GM12874 (cell line): Measurements from ENCODE around the gene ERCC4.

ENCODE experiments used
- TF ChIP-seq, protein P1 (sequence below): IDR thresholded peaks from 2 replicates; pipeline ENCODE4 v1.5.1; 2011; ENCODE audit warnings: low read depth, mild to moderate bottlenecking, control low read depth, low read length, moderate library complexity; ENCODE audit not compliant: insufficient read depth

The ERCC4 gene

DNA sequence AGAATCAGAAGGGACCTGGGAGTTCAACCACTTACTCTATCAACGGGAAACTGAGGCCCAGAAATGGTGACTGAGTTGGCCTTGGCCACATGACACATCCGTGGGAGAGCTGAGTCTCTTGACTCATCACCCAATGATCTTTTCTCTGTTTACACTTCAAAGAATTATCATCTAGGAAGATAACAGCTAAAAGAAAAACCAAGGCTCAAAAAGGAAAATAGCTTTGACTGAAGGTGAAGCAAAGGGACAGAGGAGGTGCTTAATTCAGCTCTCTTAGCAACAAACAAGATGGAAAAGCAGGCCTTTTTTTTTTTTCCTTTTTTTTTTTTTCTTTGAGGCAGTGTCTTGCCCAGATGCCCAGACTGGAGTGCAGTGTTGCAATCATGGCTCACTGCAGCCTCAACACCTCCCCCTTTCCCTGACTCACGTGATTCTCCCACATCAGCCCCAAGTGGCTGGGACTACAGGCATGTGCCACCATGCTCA lies 16.7 kb downstream of the ERCC4 start:
- TF ChIP-seq, protein P1, sequence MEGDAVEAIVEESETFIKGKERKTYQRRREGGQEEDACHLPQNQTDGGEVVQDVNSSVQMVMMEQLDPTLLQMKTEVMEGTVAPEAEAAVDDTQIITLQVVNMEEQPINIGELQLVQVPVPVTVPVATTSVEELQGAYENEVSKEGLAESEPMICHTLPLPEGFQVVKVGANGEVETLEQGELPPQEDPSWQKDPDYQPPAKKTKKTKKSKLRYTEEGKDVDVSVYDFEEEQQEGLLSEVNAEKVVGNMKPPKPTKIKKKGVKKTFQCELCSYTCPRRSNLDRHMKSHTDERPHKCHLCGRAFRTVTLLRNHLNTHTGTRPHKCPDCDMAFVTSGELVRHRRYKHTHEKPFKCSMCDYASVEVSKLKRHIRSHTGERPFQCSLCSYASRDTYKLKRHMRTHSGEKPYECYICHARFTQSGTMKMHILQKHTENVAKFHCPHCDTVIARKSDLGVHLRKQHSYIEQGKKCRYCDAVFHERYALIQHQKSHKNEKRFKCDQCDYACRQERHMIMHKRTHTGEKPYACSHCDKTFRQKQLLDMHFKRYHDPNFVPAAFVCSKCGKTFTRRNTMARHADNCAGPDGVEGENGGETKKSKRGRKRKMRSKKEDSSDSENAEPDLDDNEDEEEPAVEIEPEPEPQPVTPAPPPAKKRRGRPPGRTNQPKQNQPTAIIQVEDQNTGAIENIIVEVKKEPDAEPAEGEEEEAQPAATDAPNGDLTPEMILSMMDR: no peak

DNA sequence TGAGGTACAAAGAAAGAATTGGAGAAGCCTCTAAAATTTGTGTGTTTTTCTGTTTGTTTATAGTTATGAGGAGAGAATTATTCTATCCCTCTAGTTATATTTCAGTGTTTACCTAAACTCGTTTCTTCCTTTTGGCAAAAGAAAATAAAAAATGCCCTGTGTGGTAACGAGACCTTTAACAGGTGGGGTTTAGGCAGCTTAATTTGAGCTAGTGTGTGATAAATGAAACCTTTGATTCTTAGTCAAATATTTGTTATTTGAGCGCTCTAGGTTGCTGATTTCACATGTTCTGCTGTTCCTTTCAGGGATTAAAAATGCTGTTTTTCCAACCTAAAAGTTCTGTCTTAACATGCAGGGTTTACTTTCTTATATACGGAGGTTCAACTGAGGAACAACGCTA lies 17.5 kb downstream of the ERCC4 start:
- TF ChIP-seq, protein P1: no peak

DNA sequence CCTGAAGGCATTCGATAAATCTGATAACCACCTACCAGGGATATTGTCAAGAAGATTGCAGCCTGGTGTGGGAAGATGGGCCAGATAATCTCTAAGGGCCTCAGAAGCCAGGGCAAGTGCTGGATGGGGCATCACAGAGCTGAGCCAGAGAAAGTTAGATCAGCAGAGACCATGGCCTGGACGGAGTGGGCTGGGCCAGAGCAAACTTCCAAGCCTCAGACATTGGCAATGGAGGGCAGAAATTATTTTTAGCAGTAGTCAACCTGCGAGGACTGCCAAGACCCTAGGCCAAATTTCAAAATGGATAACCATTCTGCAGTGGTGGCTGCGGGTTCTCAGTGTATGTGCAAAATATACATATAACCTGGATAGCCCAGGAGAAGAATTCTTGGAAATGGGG lies 18.5 kb downstream of the ERCC4 start:
- TF ChIP-seq, protein P1: no peak

DNA sequence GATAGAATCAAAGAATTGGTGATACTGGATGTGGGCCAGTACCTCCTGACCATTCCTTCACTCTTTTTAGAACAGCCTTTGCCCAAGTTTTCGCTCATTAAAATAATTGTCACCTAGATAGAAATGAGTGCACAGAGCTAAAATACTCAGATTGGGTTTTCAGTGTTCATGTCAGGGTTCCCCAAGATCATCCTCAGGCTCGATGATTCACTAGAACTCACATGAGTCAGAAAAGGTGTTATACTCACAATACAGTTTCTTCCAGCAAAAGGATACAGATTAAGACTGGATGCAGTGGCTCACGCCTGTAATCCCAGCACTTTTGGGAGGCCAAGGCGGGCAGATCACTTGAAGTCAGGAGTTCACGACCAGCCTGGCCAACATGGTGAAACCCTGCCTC lies 19.9 kb downstream of the ERCC4 start:
- TF ChIP-seq, protein P1: no peak

DNA sequence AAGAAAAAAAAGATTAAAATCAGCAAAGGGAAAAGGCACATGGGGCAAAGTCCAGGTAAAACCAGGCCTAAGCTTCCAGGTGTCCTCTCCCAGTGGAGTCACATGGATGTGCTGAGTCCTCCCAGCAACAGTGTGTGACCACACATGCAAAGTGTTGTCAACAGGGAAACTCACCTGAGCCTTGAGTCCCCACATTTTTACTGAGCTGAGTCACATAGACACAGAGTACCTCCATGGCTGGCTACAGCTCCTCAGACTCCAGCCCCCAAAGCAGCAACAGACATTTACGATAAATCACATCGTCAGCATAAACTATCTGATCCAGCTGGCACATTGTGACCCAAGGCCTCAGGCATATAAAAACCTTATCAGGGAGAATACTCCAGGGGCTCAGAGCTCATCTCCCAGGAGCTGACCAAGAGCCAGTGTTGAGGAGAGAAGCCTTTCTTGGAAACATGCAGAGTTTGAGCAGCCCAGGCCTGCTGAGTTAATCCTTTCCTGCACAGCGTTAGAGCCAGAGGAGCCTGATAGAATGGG lies 20.5 kb downstream of the ERCC4 start:
- TF ChIP-seq, protein P1: no peak

DNA sequence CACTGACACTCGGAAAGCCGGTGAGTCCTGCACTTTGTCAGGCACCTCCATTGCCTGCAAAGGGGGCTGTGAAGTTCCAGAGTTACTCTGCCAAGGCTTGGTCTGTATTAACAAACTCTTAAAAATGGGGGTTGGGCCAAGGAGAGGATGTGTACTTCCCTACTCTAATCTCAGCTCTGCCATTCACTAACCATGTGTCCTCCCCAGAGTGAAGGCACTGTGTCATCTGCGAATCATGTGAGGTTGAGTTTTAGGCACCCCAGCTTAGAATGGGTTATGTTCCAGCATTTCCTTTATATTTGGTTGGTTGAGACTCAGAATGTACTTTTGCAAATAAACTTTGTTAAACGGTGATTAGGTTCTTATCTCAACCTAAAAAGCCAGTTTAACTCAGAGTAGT lies 24.9 kb downstream of the ERCC4 start:
- TF ChIP-seq, protein P1: no peak

DNA sequence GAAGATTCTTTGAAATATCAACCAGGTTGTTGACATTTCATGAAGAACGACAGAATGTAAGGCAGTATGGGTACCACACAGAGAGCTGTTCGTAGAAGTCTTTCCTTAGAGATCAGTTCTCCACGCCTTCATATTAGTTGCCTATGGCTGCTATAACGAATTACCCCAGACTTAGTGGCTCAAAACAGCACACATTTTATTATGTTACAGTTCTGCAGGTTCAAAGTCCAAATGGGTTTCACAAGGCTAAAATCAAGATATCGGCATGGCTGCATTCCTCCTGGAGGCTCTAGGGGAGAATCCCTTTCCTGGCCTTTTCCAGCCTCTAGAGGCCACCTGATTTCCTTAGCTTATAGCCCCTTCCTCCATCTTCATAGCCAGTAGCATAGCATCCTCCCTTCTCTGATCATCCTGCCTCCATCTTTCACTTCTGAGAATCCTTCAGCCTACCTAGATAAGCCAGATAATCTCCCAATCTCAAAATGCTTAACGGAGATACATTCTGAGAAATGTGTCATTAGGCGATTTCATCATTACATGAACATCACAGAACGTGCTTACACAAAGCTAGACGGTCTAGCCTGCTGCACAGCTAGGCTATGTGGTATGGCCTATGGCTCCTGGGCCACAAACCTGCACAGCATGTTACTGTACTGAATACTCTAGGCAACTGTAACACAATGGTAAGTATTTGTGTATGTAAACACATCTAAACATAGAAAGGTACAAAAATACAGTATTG lies 26.0 kb downstream of the ERCC4 start:
- TF ChIP-seq, protein P1: no peak
